SW480 (cell line): ENCODE results near the gene TMEM135.
A peak's percentile ranks its signal among the peaks of the same experiment; 100 is the strongest.
"Not testable (repeated sequence)": the region's sequence is repeated elsewhere in the genome, so short reads cannot be mapped to it uniquely, and the experiment has no call there.

ENCODE experiments used
- DNase-seq: peaks from one replicate; pipeline ENCODE4 v3.0.0-alpha.2; 2016; ENCODE audit warnings: low spot score

The TMEM135 gene

DNA sequence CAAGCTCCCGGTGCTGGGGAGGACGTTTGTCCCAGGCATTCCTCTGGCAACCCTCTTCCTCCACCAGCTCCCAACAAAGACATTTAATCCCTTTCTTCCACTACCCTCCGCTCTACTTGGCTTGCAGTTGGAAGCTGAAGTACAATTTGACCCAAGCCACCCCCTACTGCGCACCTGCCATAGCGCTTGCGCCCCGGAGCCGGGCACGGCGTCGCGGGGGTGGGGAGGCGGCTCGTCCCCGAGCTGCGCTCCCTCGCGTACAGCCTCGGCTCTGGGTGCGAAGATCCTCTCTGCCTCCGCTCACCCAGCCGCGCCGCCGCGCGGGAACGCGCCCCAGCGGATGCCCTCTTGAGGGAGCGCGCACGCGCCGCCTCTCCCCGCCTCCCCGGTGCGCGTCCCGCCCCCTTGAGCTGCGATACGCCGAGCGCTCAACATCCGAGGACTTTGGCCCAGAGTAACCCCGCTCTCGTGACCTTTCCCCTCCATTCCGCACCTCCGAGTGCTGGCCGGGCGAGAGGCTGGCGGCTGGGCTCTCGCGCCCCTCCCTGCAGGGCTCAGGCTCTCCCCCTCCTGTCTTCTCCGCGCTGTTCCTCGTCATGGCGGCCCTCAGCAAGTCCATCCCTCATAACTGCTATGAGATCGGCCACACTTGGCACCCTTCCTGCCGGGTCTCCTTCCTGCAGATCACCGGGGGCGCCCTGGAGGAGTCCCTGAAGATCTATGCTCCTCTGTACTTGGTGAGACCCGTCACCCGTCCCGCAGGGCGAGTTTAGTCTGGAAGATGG, at the start of gene TMEM135:
TSS of gene TMEM135 (plus strand) at position 485 of the 785 bp plus-strand sequence. CDS start at position 597, 112 bp downstream.
- DNase-seq, result peak; percentile 93

DNA sequence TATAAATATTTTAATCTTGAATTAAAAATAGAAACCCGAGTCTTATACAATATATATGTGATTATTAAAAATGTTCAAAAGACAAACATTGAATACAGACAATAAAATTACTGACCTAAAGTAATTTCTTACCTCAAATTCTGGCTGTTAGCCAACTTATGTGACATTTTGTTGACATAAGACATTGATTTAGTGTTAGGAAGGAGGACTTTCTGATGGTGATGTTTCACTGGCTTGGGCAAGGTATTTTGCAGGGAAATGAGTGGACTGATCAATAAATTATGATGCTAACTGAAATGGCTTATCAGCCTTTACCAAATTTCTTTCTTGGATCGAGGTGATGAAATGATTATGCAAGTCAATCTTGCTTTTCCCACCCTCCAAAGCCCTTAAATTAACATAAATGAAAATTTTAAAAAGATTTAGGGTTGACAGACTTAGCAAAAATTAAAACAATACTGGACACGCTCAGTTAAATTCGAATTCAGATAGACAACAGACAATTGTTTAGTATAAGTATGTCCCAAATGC, 49.3 kb upstream of the TMEM135 start:
- no peak for DNase-seq

DNA sequence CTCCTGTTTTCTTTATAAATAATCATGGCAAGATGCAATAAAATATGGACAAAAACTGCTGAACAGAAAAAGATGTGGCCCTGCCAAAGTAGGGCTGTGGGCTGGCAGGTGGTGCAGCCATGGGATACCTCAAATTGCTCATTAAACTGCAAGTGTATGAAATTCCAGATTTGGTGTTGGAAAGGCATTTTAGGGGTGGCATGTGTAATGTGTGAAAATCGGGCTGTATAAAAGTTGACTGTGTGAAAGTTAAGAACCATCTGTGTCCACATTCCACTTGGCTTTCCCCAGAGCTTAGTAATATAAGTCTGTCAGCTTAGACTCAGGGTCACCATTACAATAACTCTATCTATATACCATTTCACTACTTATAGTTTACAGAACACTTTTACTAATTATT, 47.7 kb upstream of the TMEM135 start:
- DNase-seq, result no peak

DNA sequence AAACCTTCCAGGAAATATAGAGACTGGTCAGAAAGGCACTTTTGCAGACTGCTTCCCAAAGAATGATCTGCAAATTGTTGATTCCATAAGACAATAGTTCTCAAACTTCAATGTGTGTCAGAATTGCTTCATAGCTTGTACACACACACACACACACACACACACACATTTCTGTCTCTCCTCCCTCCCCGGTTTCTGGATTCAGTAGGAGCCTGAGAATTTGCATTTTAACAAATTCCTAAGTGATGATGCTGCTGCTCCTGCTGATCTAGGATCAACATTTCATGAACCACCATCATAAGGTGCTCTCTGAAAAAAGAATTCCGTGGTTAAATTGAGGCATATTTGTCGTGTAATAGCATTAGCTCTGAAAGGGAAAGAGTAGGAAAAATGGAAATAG, 47.2 kb upstream of the TMEM135 start:
- peak; percentile 29 for DNase-seq

DNA sequence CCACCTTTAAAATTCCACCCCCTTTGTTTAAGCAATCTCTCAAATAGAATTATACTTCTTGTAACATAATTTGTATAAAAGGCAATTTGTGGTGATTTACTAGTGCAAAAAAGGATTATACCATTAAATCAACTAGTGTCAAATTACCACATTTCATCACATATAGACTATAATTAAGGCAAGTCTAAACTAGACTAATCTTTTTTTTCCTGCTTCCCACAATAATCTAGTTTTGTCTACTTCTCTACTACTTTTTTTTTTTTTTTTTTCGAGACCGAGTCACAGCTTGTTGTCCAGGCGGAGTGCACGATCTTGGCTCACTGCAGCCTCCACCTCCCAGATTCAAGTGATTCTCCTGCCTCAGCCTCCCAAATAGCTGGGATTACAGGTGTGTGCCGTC, 46.4 kb upstream of the TMEM135 start:
- no peak for DNase-seq

DNA sequence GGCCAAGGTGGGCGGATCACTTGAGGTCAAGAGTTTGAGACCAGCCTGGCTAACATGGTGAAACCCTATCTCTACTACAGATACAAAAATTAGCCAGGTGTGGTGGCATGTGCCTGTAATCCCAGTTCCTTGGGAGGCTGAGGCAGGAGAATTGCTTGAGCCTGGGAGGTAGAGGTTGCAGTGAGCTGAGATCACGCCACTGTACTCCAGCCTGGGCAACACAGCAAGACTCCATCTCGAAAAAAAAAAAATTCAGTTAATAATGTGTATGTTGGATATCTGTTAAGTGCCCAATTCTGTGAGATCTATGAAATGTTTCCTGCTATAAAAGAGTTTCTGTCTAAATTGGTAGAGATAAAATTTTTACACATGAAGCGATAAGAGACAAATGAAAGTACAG, 45.4 kb upstream of the TMEM135 start:
- not testable (repeated sequence) for DNase-seq

DNA sequence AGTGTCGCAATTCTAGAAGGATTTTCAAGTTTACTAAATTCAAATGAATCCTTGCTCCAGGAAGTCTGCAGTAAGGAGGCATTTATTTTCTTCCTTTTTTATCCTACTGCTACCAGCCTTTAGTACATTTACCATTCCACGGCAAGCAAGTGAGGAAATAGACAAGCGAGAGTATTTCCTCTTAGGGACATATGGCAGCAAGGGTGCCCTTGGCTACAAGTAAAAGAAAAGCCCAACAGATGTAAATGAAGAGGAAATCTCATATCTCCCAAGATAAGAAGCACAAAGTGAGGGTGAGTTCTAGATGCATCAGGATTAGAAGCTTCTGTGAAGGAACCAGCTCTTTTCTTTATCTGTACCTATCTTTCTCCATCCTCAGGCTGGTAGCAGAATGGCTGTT, 44.7 kb upstream of the TMEM135 start:
- DNase-seq, result no peak

DNA sequence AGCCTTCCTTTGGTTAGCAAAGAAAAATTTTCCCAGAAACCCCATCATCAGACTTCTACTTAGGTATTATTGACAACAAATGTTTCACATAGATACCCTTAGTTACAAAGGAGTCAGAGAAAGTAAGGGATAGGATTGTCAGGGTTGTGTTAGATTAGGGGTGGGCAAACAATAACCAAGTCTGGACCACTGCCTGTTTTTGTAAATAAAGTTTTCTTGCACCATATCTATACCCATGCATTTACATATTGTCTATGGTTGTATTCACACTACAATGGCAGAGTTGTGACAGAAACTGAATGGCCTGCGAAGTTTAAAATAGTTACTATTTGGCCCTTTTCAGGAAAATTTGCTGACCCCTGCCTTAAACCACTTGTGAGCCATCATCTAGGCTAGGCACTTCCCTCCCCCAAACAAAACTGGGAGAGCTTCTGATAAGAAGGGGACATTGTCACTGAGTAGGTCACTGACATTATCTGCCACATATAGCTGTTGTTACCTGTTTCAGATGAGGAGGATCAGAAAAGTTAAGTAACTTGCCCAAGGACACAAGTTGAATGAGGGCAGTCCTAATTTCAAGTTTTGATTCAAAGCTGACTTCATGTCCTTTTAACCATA, 40.7 kb upstream of the TMEM135 start:
- no peak for DNase-seq

DNA sequence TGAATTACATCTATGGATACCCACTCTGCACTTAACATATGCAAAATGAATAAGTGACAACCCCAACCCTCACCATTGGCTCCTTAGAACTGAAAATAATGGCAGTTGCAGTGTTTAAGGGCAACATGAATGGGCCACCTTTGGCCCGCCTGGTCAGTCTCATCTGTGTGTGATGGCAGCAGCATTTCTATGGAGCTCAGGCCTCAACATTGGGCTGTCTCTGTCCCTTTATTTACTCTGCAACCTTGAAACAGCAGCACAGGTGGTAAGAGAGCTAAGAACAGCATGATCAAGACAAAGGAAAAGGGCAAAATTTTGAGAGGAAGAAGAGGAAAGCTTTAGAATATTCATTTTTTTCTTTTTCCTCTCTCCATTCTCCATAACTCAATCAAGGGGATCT, 38.3 kb upstream of the TMEM135 start:
- no peak for DNase-seq

DNA sequence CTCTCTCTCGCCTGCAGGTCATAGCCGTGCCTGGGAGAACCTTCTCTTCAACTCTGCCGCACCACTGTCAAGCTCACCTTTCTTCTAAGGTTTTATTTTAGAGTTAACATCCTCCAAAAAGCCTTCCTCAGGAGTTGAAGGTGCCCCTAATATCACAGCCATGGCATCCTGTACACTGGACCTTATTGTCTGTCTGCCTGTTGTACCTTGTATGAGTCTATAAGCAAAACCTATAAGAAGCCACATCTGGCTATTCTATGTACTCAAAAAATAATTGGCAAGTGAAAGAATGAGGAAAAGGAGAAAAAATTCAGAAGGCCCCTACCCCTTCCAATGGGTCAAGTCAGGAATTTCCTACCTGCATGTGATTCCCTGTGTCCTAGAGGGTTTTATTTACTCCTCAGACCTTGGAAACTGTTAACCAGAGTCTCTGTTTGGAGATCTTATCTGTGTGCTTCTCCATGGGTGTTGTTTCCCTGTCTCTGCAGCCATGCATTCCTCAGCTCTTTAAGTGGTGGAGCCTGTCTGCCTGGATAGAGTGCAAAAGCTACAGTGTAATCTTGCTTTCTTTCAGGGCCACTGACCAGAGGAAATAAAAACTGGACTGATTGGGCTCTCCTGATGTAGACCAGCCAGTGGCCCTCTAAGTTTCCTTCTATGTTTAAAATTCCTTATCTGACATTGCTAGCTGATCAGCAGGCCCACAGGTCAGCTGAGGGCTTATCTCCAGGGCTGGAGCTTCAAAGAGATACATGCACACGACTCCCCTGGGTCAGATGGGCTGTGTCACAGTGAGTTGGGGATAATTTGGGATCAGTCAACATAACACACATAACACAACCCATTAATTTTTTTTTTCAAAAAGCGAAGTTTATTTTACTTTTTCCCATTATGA, 37.6 kb upstream of the TMEM135 start:
- no peak for DNase-seq

DNA sequence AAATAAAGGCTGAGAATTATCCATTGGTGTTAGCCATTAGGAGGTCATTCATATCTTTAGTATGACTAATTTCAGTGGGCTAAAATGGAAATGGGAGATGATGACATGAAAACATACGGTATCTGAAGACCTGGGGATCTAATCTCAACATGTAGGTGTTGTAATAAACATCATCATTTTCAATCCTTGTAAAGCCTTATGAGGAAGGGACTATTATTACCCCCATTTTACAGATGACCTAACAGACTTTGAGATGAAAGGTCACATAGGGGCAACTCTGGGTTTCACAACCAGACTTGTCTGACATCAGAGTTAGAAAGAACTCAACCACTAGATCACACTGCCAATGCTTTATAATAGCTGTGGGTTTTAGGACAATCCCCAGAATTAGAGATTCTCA, 34.8 kb upstream of the TMEM135 start:
- DNase-seq, result no peak

DNA sequence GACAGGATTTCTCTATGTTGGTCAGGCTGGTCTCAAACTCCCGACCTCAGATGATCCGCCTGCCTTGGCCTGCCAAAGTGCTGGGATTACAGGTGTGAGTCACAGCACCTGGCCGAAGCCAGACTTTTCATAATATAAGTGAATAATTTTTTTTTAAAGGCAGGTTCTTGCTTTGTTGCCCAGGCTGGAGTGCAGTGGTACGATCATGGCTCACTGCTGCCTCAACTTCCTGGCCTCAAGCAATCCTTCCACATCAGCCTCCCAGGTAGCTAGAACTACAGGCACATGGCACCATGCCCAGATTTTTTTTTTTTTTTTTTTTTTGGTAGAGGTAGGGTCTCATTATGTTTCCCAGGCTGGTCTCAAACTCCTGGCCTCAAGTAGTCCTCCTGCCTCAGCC, 33.5 kb upstream of the TMEM135 start:
- DNase-seq, result not testable (repeated sequence)

DNA sequence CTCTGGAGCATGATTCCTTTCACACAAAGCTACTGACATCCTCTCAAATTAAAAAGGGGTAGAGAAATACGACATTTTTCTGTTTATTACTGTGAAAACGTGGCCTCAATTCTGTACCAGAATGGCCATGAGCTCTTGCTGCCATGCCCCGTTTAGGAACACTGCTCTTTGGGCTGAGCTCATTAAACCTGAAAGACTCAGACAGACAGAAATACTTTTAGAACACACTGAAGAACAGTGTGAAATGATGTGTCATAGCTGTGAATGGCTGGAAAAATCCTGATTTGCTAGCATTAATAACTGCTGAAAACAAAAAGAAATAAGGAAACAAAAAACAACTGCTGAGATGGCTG, 32.2 kb upstream of the TMEM135 start:
- no peak for DNase-seq

DNA sequence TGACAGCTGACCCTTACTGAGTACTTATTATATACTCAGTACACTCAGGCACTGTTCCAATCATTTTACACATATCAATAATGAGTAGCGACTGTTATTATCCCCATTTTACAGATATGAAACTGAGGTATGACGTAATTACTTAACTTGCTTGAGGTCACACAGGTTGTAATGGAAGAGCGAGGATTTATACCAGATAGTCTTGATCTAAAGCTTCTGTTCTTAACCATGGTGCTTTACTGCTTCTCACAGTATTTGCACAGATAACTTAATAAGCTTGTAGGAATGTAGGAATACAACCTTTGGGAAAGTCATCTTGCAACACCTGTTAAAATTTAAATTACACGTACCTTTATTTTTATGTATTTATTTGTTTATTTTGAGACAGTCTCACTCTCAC, 31.7 kb upstream of the TMEM135 start:
- DNase-seq, result no peak

DNA sequence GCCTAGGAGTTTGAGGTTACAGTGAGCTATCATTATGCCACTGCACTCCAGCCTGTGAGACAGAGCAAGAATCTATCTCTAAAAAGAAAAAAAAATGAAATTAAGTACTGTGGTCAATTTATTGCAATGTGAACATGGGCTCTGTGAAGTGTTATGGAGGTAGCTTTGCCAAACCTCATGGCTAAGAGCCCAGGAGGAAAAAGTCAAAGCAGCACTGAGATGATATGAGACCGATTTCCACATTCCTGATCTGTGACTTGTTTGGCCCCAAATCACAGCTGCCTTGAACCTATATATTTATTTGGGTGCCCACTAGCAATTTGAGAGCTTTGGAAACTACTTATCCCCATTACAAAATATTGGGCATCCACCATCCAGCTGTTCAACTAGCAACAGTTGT, 29.8 kb upstream of the TMEM135 start:
- DNase-seq, result no peak

DNA sequence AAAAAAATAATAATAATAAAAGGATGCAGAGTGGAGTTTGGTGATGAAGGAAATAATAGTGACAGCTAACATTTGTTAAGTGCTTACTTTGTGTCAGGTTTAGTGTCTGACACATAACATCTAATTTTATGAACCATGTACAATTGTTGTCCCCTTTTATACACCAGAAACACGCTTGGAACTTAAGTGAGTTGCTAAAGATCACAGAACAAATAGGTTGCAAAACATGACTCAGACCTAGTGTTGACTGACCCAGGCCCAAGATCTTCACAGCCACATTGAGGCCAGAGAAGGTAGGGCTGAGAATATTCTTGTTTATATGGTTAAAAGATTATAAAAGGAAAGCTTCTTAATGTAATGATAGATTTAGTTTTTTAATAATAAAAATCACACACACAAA, 25.6 kb upstream of the TMEM135 start:
- no peak for DNase-seq

DNA sequence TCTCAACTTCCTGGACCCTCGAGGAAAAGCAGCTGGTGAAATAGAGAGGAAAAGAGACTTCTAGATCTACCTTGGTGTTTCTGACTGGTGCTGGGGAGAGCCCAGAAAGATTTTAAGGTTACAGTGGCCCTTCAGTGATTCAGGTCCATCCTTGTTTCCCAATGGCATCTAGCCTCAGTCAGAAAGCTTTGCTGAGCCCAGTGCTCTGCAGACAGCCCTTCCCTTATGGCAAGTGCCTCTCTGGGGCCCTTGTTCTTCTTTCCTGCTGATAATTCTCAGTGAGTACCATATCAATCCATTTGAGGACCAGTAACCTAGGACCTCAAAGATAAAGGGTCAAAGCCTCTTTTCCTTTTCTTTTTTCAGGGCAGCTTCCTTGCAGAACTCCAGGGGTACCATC, 25.1 kb upstream of the TMEM135 start:
- DNase-seq, result no peak

DNA sequence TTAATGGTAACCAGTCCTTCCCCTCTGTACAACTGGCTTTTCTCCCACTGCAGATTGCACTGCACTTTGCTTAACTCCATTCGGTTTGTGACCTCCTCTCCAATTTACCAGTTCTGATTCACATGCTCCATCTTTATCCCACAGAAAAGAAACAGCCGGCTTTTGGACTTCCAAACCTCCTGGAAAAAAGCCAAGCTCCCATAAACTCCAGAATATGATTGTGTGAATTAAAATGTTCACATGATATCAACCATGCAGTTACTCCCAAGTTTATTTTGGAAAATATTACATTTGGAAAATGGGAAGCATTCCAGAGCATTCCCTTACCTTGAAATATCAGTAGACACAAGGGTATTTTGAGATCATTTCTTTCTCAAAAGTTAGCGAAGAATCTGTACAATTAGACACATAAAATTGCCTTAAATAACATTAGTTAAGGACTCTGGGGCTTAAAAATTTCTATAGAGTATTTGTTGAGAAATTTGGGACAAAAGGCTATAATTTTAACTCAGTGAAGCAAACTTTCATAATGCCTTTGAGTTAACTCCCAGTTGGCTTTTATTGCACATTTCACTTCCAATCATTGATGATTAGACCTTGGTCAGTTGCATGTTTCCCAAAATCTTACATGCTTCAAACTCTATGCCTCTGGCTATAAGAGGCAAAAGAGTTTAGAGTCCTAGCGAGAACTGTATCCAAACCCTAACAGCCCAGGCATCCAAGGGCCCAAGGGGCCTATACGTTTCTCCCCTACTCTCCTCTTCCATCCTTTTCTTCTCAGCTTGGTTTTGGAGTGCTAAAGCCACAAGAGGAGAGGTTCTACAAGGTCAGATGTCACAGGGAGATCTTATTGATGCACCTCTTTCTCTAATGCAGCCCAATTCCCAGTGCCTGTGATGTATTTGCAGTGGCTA, 23.6 kb upstream of the TMEM135 start:
- DNase-seq, result no peak

DNA sequence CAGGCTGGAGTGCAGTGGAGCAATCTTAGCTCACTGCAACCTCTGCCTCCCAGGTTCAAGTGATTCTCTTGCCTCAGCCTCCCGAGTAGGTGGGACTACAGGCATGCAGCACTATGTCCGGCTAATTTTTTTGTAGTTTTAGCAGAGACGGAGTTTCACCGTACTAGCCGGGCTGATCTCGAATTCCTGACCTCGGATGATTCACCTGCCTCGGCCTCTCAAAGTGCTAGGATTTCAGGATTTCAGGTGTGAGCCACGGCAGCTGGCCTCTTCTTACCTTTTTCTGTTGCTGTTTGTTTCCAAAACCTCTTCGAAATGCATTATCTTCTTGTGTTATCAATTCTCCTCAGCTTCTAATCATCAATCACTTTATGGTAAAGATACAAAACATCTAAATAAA, 22.1 kb upstream of the TMEM135 start:
- no peak for DNase-seq

DNA sequence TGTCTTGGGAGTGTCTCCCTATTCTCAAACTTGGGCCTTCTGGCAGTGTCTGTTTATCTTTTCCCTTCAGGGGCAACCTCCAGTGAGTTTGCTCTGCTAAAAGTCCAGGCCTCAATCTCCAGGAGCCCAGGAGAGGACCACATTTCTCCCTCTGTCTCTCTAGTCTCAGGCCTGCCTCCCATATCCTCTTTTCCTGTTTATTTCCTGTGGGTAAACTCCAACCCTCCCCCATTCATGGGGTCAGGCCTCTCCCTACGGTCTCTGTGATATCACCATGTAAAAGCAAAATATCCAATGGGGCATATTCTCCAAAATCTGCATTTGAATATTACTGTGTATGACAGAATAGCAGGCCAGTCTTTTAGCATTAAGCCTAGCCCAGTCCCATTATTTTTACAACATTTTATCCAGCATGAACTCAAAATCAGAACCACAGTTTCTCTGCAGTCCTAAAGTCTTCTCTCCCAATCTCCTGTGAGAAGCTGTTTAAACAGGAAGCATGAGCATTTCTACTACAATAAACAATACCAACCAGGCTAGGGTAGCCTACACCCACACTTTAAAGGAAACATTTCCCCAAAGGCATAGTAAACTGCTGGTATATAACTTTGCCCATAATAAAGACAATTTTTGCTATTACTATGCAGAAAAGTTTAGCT, 18.0 kb upstream of the TMEM135 start:
- DNase-seq, result no peak

DNA sequence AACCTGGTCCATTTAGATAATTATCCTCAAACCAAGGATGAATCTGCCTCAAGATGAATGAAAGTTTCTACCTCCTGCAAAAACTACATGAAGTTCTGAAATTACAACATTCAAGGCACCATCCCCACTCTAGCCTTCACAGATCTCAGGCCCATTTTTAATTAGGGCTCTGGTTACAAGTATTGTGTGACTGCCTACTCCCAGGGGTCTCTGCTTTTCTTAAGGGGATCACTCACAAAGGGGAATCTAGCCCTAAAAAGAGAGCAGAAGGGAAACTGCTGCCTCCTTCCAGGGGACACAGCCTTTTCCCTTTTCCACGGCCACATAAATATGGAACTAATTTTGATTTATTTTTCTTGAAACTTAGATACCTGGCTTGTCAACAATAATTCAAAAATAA, 17.4 kb upstream of the TMEM135 start:
- no peak for DNase-seq
